Limb (tissue), 2 donors: ENCODE results near the gene ASMTL.
"Not testable (repeated sequence)": the region's sequence is repeated elsewhere in the genome, so short reads cannot be mapped to it uniquely, and the experiment has no call there.

ENCODE experiments used
- DNase-seq, 2 donors: peaks; one replicate each; pipeline ENCODE4 v3.0.0-alpha.2; 2016; ENCODE audit errors: extremely low spot score in 2 of 2

ASMTL gene

GRCh38 chrX:1407035-1407434 is 45.7 kb downstream of the ASMTL start:
- no peak for DNase-seq

GRCh38 chrX:1405769-1406168 is 46.9 kb downstream of the ASMTL start:
- DNase-seq = not testable (repeated sequence)

DNA sequence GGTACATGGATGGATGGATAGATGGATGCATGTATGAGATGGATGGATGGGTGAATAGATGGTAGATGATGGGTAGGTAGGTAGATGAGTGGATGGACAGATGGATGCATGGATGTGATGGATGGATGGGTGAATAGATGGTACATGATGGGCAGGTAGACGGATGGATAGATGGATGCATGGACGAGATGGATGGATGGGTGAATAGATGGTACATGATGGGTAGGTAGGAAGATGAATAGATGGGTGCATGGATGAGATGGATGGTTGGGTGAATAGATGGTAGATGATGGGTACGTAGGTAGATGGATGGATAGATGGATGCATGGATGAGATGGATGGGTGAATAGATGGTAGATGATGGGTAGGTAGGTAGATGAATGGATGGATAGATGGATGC is 48.8 kb downstream of the ASMTL start:
- not testable (repeated sequence) for DNase-seq

DNA sequence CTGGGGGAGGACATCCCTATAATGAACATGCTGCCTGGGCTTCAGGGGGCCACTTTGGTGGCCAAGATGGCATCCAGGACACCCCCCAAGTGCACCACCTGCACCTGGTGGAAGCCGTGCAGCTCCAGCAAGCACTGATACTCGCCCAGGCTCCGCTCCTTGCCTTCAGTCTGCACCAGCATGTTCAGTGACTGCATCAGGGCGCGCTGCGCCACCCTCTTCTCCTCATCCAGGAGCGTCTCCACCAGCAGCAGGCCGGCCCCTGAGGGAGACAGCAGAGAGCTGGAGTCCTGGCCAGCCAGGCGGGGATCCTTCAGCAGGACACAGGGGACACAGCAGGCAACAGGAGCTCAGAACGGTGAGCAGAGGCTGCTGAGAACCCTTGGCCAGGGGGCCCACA is 49.5 kb downstream of the ASMTL start:
- DNase-seq = no peak

GRCh38 chrX:1401611-1402430 is 50.9 kb downstream of the ASMTL start:
- DNase-seq = no peak

DNA sequence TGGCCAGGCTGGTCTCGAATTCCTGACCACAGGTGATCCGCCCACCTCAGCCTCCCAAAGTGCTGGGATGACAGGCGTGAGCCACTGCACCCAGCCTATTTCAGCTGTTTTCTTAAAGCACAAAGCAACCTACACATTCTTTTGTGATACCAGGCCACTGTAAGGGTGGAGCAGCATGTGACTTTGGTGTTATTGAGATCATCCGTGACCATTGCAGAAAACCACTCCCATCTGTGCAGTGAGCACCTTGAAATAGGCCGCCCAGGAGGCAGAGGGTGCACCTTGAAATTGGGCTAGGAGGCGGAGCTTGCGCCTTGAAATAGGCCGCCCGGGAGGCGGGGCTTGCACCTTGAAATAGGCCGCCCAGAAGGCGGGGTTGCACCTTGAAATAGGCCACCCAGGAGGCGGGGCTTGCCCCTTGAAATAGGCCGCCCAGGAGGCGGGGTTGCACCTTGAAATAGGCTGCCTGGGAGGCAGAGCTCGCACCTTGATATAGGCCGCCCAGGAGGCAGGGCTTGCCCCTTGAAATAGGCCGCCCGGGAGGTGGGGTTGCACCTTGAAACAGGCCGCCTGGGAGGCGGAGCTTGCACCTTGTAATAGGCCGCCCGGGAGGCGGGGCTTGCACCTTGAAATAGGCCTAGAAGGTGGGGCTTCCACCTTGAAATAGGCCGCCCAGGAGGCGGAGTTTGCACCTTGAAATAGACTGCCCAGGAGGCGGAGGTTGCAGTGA is 51.8 kb downstream of the ASMTL start:
- no peak for DNase-seq

GRCh38 chrX:1400049-1400448 is 52.7 kb downstream of the ASMTL start:
- DNase-seq = no peak

GRCh38 chrX:1398431-1399340 is 54.0 kb downstream of the ASMTL start:
- DNase-seq = no peak

GRCh38 chrX:1397441-1398270 is 55.1 kb downstream of the ASMTL start:
- no peak for DNase-seq

- DNase-seq = no peak
These were observed 55.7 kb downstream of the ASMTL start for GRCh38 chrX:1397001-1397400.

DNA sequence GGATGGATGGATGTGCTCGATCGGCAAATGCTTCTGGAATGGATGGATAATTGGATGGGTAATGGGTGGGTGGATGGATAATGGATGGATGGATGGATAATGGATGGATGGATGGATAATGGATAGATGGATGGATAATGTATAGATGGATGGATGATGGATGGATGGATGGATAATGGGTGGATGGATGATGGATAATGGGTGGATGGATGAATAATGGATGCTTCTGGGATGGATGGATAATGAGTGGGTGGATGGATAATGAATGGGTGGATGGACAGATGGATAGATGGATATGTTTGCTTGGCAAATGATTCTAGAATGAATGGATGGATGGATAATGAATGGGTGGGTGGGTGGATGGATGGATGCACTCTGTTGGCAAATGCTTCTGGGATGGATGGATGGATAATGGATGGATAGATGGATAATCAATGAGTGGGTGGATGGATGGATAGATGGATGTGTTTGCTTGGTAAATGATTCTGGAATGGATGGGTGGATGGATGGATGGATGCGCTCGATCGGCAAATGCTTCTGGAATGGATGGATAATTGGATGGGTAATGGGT is 57.0 kb downstream of the ASMTL start:
- DNase-seq = no peak

GRCh38 chrX:1394731-1395501 is 57.8 kb downstream of the ASMTL start:
- DNase-seq = peak in 1 of 2 donors; percentile 33

- peak in 1 of 2 donors; percentile 12 for DNase-seq
These were observed 58.7 kb downstream of the ASMTL start for GRCh38 chrX:1393871-1394615.

- peak; percentile 77 to 88 for DNase-seq
These were observed 60.2 kb downstream of the ASMTL start for GRCh38 chrX:1392376-1393068.

- peak; percentile 98 to 100 for DNase-seq
These were observed 60.9 kb downstream of the ASMTL start, which contains the start of gene SLC25A6 for GRCh38 chrX:1391707-1392375. Gene SLC25A6 (minus strand): TSS chrX:1392113. CDS start chrX:1392009, 104 bp downstream.

GRCh38 chrX:1391370-1391706 is 61.4 kb downstream of the ASMTL start:
- DNase-seq = peak in 1 of 2 donors; percentile 97

DNA sequence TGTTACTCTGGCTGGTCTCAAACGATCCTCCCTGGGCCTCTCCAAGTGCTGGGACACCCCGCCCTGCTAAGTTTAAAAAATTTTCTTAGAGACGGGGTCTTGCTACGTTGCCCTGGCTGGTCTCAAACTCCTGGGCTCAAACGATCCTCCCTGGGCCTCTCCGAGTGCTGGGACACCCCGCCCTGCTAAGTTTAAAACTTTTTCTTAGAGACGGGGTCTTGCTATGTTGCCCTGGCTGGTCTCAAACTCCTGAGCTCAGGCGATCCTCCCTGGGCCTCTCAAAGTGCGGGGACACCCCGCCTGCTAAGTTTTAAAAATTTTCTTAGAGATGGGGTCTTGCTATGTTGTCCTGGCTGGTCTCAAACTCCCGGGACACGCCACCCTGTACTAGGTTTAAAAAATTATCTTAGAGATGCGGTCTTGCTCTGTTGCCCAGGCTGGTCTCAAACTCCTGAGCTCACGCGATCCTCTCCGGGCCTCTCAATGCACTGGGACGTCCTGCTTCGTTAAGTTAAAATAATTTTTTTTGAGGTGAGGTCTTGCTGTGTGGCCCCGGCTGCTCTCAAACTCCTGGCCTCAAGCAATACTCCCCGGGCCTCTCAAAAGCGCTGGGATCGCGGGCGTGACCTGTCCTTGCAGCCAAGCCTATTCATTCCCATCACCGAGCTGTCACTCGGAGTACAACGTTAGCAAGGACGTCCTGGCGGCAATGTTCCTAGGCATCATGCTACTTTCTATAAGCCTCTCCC is 61.9 kb downstream of the ASMTL start:
- no peak for DNase-seq
